CD1c-positive myeloid dendritic cell (primary cell): ENCODE measurements around the gene RTCB.

Source experiments
- DNase-seq: peaks from one replicate; pipeline ENCODE4 v3.0.0-alpha.2; 2016; ENCODE audit errors: extremely low spot score

RTCB gene

GRCh38 chr22:32411829-32412592 is at the start of gene RTCB:
RTCB (minus strand) TSS chr22:32412247; CDS start chr22:32412156, 91 bp downstream.
- DNase-seq: peak; percentile 94

- DNase-seq: no peak
Observed at GRCh38 chr22:32457031-32457430, 45.0 kb upstream of the RTCB start.

GRCh38 chr22:32448980-32449379 is 36.9 kb upstream of the RTCB start:
- no peak for DNase-seq

- DNase-seq: no peak
Observed at GRCh38 chr22:32446321-32446720, 34.3 kb upstream of the RTCB start.

- no peak for DNase-seq
Observed at GRCh38 chr22:32444068-32444467, 32.0 kb upstream of the RTCB start.

GRCh38 chr22:32430352-32430751 is 18.3 kb upstream of the RTCB start:
- DNase-seq: no peak

GRCh38 chr22:32426881-32427280 is 14.8 kb upstream of the RTCB start:
- no peak for DNase-seq

GRCh38 chr22:32423664-32424063 is 11.6 kb upstream of the RTCB start:
- no peak for DNase-seq

GRCh38 chr22:32422062-32422461 is 10.0 kb upstream of the RTCB start:
- DNase-seq: no peak

GRCh38 chr22:32421484-32421883 is 9.4 kb upstream of the RTCB start:
- no peak for DNase-seq

- DNase-seq: no peak
Observed at GRCh38 chr22:32417906-32418305, 5.9 kb upstream of the RTCB start.

- no peak for DNase-seq
Observed at GRCh38 chr22:32416556-32417085, 4.6 kb upstream of the RTCB start.

- DNase-seq: no peak
Observed at GRCh38 chr22:32414191-32414590, 2.1 kb upstream of the RTCB start.

- no peak for DNase-seq
Observed at GRCh38 chr22:32413719-32414118, 1.7 kb upstream of the RTCB start.

- peak; percentile 13 for DNase-seq
Observed at GRCh38 chr22:32411402-32411801, 645 bp downstream of the RTCB start.

GRCh38 chr22:32410459-32410858 is 1.6 kb downstream of the RTCB start:
- no peak for DNase-seq

- peak; percentile 5 for DNase-seq
Observed at GRCh38 chr22:32409977-32410376, 2.1 kb downstream of the RTCB start.

- no peak for DNase-seq
Observed at GRCh38 chr22:32407936-32408335, 4.1 kb downstream of the RTCB start.

- DNase-seq: peak; percentile 76
Observed at GRCh38 chr22:32407312-32407711, 4.7 kb downstream of the RTCB start.

GRCh38 chr22:32404021-32404420 is 8.0 kb downstream of the RTCB start:
- DNase-seq: no peak

- DNase-seq: no peak
Observed at GRCh38 chr22:32401486-32401885, 10.6 kb downstream of the RTCB start.

GRCh38 chr22:32396746-32397145 is 15.3 kb downstream of the RTCB start:
- no peak for DNase-seq

GRCh38 chr22:32396255-32396654 is 15.8 kb downstream of the RTCB start:
- no peak for DNase-seq

- DNase-seq: no peak
Observed at GRCh38 chr22:32395107-32395506, 16.9 kb downstream of the RTCB start.
